ENCODE results near the gene DNAJC24.

Gene DNAJC24

GRCh38 chr11:31437742-31438435, 68.2 kb downstream of the DNAJC24 start:
- TF ChIP-seq GATA3 (IDR thresholded peaks at IDR 0.05; ENCODE audit: low read depth, low read length) (no peak), GATA2 (IDR thresholded peaks at IDR 0.05; ENCODE audit: low read depth, low read length) (no peak)

- TF ChIP-seq GATA2 (IDR thresholded peaks at IDR 0.05; ENCODE audit: low read depth, low read length) (no peak), GATA3 (IDR thresholded peaks at IDR 0.05; ENCODE audit: low read depth, low read length) (no peak)
These were observed 71.6 kb downstream of the DNAJC24 start for GRCh38 chr11:31441296-31441695.

- TF ChIP-seq GATA2 (IDR thresholded peaks at IDR 0.05; ENCODE audit: low read depth, low read length) (no peak), GATA3 (IDR thresholded peaks at IDR 0.05; ENCODE audit: low read depth, low read length) (no peak)
These were observed 72.4 kb downstream of the DNAJC24 start for GRCh38 chr11:31442086-31442485.

- TF ChIP-seq GATA2 (IDR thresholded peaks at IDR 0.05; ENCODE audit: low read depth, low read length) = no peak
- TF ChIP-seq GATA3 (IDR thresholded peaks at IDR 0.05; ENCODE audit: low read depth, low read length) = no peak
These were observed 74.1 kb downstream of the DNAJC24 start for GRCh38 chr11:31443802-31444201.

GRCh38 chr11:31445621-31446020, 76.0 kb downstream of the DNAJC24 start:
- TF ChIP-seq GATA2 (IDR thresholded peaks at IDR 0.05; ENCODE audit: low read depth, low read length) (no peak), GATA3 (IDR thresholded peaks at IDR 0.05; ENCODE audit: low read depth, low read length) (no peak)

GRCh38 chr11:31449040-31449439, 79.4 kb downstream of the DNAJC24 start:
- TF ChIP-seq GATA3 (IDR thresholded peaks at IDR 0.05; ENCODE audit: low read depth, low read length) = no peak
- TF ChIP-seq GATA2 (IDR thresholded peaks at IDR 0.05; ENCODE audit: low read depth, low read length) = no peak

GRCh38 chr11:31450841-31451240, 81.2 kb downstream of the DNAJC24 start:
- TF ChIP-seq GATA3 (IDR thresholded peaks at IDR 0.05; ENCODE audit: low read depth, low read length) (no peak), GATA2 (IDR thresholded peaks at IDR 0.05; ENCODE audit: low read depth, low read length) (no peak)

GRCh38 chr11:31455177-31455576, 85.5 kb downstream of the DNAJC24 start:
- TF ChIP-seq GATA3 (IDR thresholded peaks at IDR 0.05; ENCODE audit: low read depth, low read length) = no peak
- no peak for TF ChIP-seq GATA2 (IDR thresholded peaks at IDR 0.05; ENCODE audit: low read depth, low read length)

GRCh38 chr11:31464436-31464835, 94.8 kb downstream of the DNAJC24 start:
- TF ChIP-seq GATA2 (IDR thresholded peaks at IDR 0.05; ENCODE audit: low read depth, low read length) (no peak), GATA3 (IDR thresholded peaks at IDR 0.05; ENCODE audit: low read depth, low read length) (no peak)

- TF ChIP-seq GATA2 (IDR thresholded peaks at IDR 0.05; ENCODE audit: low read depth, low read length) = no peak
These were observed 104.4 kb downstream of the DNAJC24 start for GRCh38 chr11:31474083-31474482.

GRCh38 chr11:31477528-31478222, 108.0 kb downstream of the DNAJC24 start:
- TF ChIP-seq GATA3 (IDR thresholded peaks at IDR 0.05; ENCODE audit: low read depth, low read length) = peak; percentile 56; the same call in 1 of the 2 replicates
- TF ChIP-seq GATA2 (IDR thresholded peaks at IDR 0.05; ENCODE audit: low read depth, low read length) = peak; percentile 57

- no peak for TF ChIP-seq GATA3 (IDR thresholded peaks at IDR 0.05; ENCODE audit: low read depth, low read length)
These were observed 108.5 kb downstream of the DNAJC24 start for GRCh38 chr11:31478223-31478590.

GRCh38 chr11:31479066-31479465, 109.4 kb downstream of the DNAJC24 start:
- TF ChIP-seq GATA3 (IDR thresholded peaks at IDR 0.05; ENCODE audit: low read depth, low read length) (peak; percentile 51; the same call in 1 of the 2 replicates), GATA2 (IDR thresholded peaks at IDR 0.05; ENCODE audit: low read depth, low read length) (no peak)

- TF ChIP-seq GATA2 (IDR thresholded peaks at IDR 0.05; ENCODE audit: low read depth, low read length) (peak; percentile 85), GATA3 (IDR thresholded peaks at IDR 0.05; ENCODE audit: low read depth, low read length) (peak; percentile 84)
These were observed 111.3 kb downstream of the DNAJC24 start for GRCh38 chr11:31480930-31481329.

Data from SH-SY5Y (cell line).